ENCODE results near the gene LYRM4.

Gene LYRM4

GRCh38 chr6:5110246-5110645 lies 150.5 kb downstream of the LYRM4 start:
- H2AFZ ChIP-seq (ENCODE audit: low read depth, low read length), result no peak overlapping the region
- H3K9ac ChIP-seq (ENCODE audit: low read length), result no peak overlapping the region
- no peak overlapping the region for H3K14ac ChIP-seq (ENCODE audit: low read length in 2 of 2)
- H2BK15ac ChIP-seq (ENCODE audit: low read depth, poor library complexity, severe bottlenecking), result no peak overlapping the region
- no peak overlapping the region for H4K91ac ChIP-seq (ENCODE audit: low read length)
- peaks cover 4% of the 10 kb centered on the region for H3K79me1 ChIP-seq (replicated peaks; ENCODE audit: low read length, poor library complexity, severe bottlenecking)
- H3K18ac ChIP-seq (ENCODE audit: low read depth in 1 of 2, low read length in 2 of 2), result no peak overlapping the region
- no peak overlapping the region for H2BK5ac ChIP-seq (ENCODE audit: low read depth, low read length, poor library complexity, severe bottlenecking)
- no peak overlapping the region for H3K4me2 ChIP-seq (ENCODE audit: low read length, poor library complexity, severe bottlenecking)
- H3K23ac ChIP-seq (ENCODE audit: low read length in 2 of 2), result no peak overlapping the region
- no peak overlapping the region for H3K27ac ChIP-seq (ENCODE audit: low read length, poor library complexity, severe bottlenecking)
- no peak for DNase-seq
- no peak overlapping the region for H2BK120ac ChIP-seq (ENCODE audit: low read depth, low read length)
- no peak overlapping the region for H2AK5ac ChIP-seq (ENCODE audit: low read length, severe bottlenecking)
- H3K4me3 ChIP-seq (ENCODE audit: insufficient read depth in 1 of 2, low read depth in 1 of 2, low read length in 2 of 2), result no peak overlapping the region
- H3K4me1 ChIP-seq (ENCODE audit: control insufficient read depth, insufficient read depth, low read depth, low read length), result peaks cover 5% of the 10 kb centered on the region
- no peak overlapping the region for H4K8ac ChIP-seq (ENCODE audit: low read length)
- no peak overlapping the region for H3K4ac ChIP-seq (ENCODE audit: low read depth in 1 of 2, low read length in 2 of 2)
- H3K27me3 ChIP-seq (ENCODE audit: control insufficient read depth in 1 of 2, insufficient read depth in 1 of 2, low read length in 2 of 2), result no peaks in the 10 kb centered on the region
- H3K36me3 ChIP-seq (ENCODE audit: control insufficient read depth in 1 of 2, insufficient read depth in 2 of 2, low read depth in 1 of 2, low read length in 2 of 2), result peaks cover 0 to 18% of the 10 kb centered on the region in 2 experiments
- H3K9me3 ChIP-seq (ENCODE audit: control insufficient read depth, low read length), result no peaks in the 10 kb centered on the region
- WGBS, result 95% methylated on average over 16 of the region's 16 CpGs
- H2BK12ac ChIP-seq (ENCODE audit: low read length in 2 of 2), result no peak overlapping the region

DNA sequence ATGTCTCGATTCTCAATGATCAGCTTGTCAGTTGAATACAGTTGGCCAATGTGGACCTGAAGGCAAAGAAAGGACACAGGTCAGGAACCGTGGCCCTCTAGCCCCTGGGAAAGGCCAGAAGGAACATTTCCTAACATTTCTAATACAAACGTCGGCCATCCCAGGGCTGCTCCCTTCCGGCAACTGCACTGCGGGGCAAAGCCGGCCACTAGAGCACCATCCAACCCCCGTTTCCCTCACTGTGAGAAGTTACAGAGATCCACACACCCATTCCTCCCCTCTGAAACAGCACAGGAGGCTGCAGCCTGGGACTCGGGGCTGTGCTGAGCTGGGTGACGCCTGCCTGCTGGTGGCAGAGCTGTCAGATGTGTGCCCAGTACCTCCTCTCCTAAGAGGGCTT lies 151.3 kb downstream of the LYRM4 start:
- peaks cover 0 to 18% of the 10 kb centered on the region in 2 experiments for H3K36me3 ChIP-seq (ENCODE audit: control insufficient read depth in 1 of 2, insufficient read depth in 2 of 2, low read depth in 1 of 2, low read length in 2 of 2)
- H2AK5ac ChIP-seq (ENCODE audit: low read length, severe bottlenecking), result no peak overlapping the region
- 94% methylated on average over 10 of the region's 10 CpGs for whole genome bisulfite sequencing
- H3K27me3 ChIP-seq (ENCODE audit: control insufficient read depth in 1 of 2, insufficient read depth in 1 of 2, low read length in 2 of 2), result no peaks in the 10 kb centered on the region
- H2BK120ac ChIP-seq (ENCODE audit: low read depth, low read length), result no peak overlapping the region
- H3K4me1 ChIP-seq (ENCODE audit: control insufficient read depth, insufficient read depth, low read depth, low read length), result peaks cover 10% of the 10 kb centered on the region
- H3K9ac ChIP-seq (ENCODE audit: low read length), result no peak overlapping the region
- H3K14ac ChIP-seq (ENCODE audit: low read length in 2 of 2), result no peak overlapping the region
- H2BK15ac ChIP-seq (ENCODE audit: low read depth, poor library complexity, severe bottlenecking), result no peak overlapping the region
- H3K27ac ChIP-seq (ENCODE audit: low read length, poor library complexity, severe bottlenecking), result no peak overlapping the region
- H2BK5ac ChIP-seq (ENCODE audit: low read depth, low read length, poor library complexity, severe bottlenecking), result no peak overlapping the region
- H3K9me3 ChIP-seq (ENCODE audit: control insufficient read depth, low read length), result no peaks in the 10 kb centered on the region
- peaks cover 2% of the 10 kb centered on the region for H3K79me1 ChIP-seq (replicated peaks; ENCODE audit: low read length, poor library complexity, severe bottlenecking)
- no peak overlapping the region for H3K23ac ChIP-seq (ENCODE audit: low read length in 2 of 2)
- H3K4me2 ChIP-seq (ENCODE audit: low read length, poor library complexity, severe bottlenecking), result no peak overlapping the region
- H4K8ac ChIP-seq (ENCODE audit: low read length), result no peak overlapping the region
- no peak overlapping the region for H2BK12ac ChIP-seq (ENCODE audit: low read length in 2 of 2)
- no peak overlapping the region for H3K4me3 ChIP-seq (ENCODE audit: insufficient read depth in 1 of 2, low read depth in 1 of 2, low read length in 2 of 2)
- H2AFZ ChIP-seq (ENCODE audit: low read depth, low read length), result no peak overlapping the region
- H4K91ac ChIP-seq (ENCODE audit: low read length), result no peak overlapping the region
- H3K18ac ChIP-seq (ENCODE audit: low read depth in 1 of 2, low read length in 2 of 2), result peak overlapping the region in 1 of 2 experiments; percentile 14
- DNase-seq, result no peak
- no peak overlapping the region for H3K4ac ChIP-seq (ENCODE audit: low read depth in 1 of 2, low read length in 2 of 2)

GRCh38 chr6:5108536-5109150 lies 152.1 kb downstream of the LYRM4 start:
- Histone ChIP-seq H3K23ac (ENCODE audit: low read length in 2 of 2) (no peak overlapping the region), H3K79me1 (replicated peaks; ENCODE audit: low read length, poor library complexity, severe bottlenecking) (peaks cover 2% of the 10 kb centered on the region), H3K4ac (ENCODE audit: low read depth in 1 of 2, low read length in 2 of 2) (no peak overlapping the region), H4K91ac (ENCODE audit: low read length) (no peak overlapping the region), H2BK5ac (ENCODE audit: low read depth, low read length, poor library complexity, severe bottlenecking) (no peak overlapping the region), H3K9ac (ENCODE audit: low read length) (no peak overlapping the region), H3K36me3 (ENCODE audit: control insufficient read depth in 1 of 2, insufficient read depth in 2 of 2, low read depth in 1 of 2, low read length in 2 of 2) (peaks cover 0 to 18% of the 10 kb centered on the region in 2 experiments), H3K4me3 (ENCODE audit: insufficient read depth in 1 of 2, low read depth in 1 of 2, low read length in 2 of 2) (peak overlapping the region in 1 of 2 experiments; percentile 26), H3K14ac (ENCODE audit: low read length in 2 of 2) (no peak overlapping the region), H3K18ac (ENCODE audit: low read depth in 1 of 2, low read length in 2 of 2) (no peak overlapping the region), H4K8ac (ENCODE audit: low read length) (no peak overlapping the region), H2BK15ac (ENCODE audit: low read depth, poor library complexity, severe bottlenecking) (no peak overlapping the region), H3K9me3 (ENCODE audit: control insufficient read depth, low read length) (no peaks in the 10 kb centered on the region), H2BK120ac (ENCODE audit: low read depth, low read length) (no peak overlapping the region), H2BK12ac (ENCODE audit: low read length in 2 of 2) (no peak overlapping the region), H3K4me2 (ENCODE audit: low read length, poor library complexity, severe bottlenecking) (no peak overlapping the region), H2AFZ (ENCODE audit: low read depth, low read length) (no peak overlapping the region), H2AK5ac (ENCODE audit: low read length, severe bottlenecking) (no peak overlapping the region), H3K4me1 (ENCODE audit: control insufficient read depth, insufficient read depth, low read depth, low read length) (peaks cover 10% of the 10 kb centered on the region), H3K27ac (ENCODE audit: low read length, poor library complexity, severe bottlenecking) (no peak overlapping the region), H3K27me3 (ENCODE audit: control insufficient read depth in 1 of 2, insufficient read depth in 1 of 2, low read length in 2 of 2) (no peaks in the 10 kb centered on the region)
- no peak for DNase-seq
- WGBS, result 95% methylated on average over 5 of the region's 6 CpGs

- H2BK5ac ChIP-seq (ENCODE audit: low read depth, low read length, poor library complexity, severe bottlenecking), result no peak overlapping the region
- no peak overlapping the region for H2BK15ac ChIP-seq (ENCODE audit: low read depth, poor library complexity, severe bottlenecking)
- no peak overlapping the region for H2BK12ac ChIP-seq (ENCODE audit: low read length in 2 of 2)
- H4K8ac ChIP-seq (ENCODE audit: low read length), result no peak overlapping the region
- H3K4ac ChIP-seq (ENCODE audit: low read depth in 1 of 2, low read length in 2 of 2), result no peak overlapping the region
- no peaks in the 10 kb centered on the region for H3K27me3 ChIP-seq (ENCODE audit: control insufficient read depth in 1 of 2, insufficient read depth in 1 of 2, low read length in 2 of 2)
- H2AFZ ChIP-seq (ENCODE audit: low read depth, low read length), result no peak overlapping the region
- no peak overlapping the region for H3K4me3 ChIP-seq (ENCODE audit: insufficient read depth in 1 of 2, low read depth in 1 of 2, low read length in 2 of 2)
- H3K14ac ChIP-seq (ENCODE audit: low read length in 2 of 2), result no peak overlapping the region
- DNase-seq, result no peak
- H3K4me2 ChIP-seq (ENCODE audit: low read length, poor library complexity, severe bottlenecking), result no peak overlapping the region
- H2BK120ac ChIP-seq (ENCODE audit: low read depth, low read length), result no peak overlapping the region
- H3K36me3 ChIP-seq (ENCODE audit: control insufficient read depth in 1 of 2, insufficient read depth in 2 of 2, low read depth in 1 of 2, low read length in 2 of 2), result peaks cover 0 to 18% of the 10 kb centered on the region in 2 experiments
- H3K9ac ChIP-seq (ENCODE audit: low read length), result no peak overlapping the region
- H3K4me1 ChIP-seq (ENCODE audit: control insufficient read depth, insufficient read depth, low read depth, low read length), result peaks cover 10% of the 10 kb centered on the region
- no peak overlapping the region for H4K91ac ChIP-seq (ENCODE audit: low read length)
- no peak overlapping the region for H3K27ac ChIP-seq (ENCODE audit: low read length, poor library complexity, severe bottlenecking)
- 86% methylated on average over 7 of the region's 9 CpGs for WGBS
- H3K23ac ChIP-seq (ENCODE audit: low read length in 2 of 2), result no peak overlapping the region
- H3K18ac ChIP-seq (ENCODE audit: low read depth in 1 of 2, low read length in 2 of 2), result no peak overlapping the region
- H3K79me1 ChIP-seq (replicated peaks; ENCODE audit: low read length, poor library complexity, severe bottlenecking), result peaks cover 2% of the 10 kb centered on the region
- H2AK5ac ChIP-seq (ENCODE audit: low read length, severe bottlenecking), result no peak overlapping the region
- no peaks in the 10 kb centered on the region for H3K9me3 ChIP-seq (ENCODE audit: control insufficient read depth, low read length)
Measured at GRCh38 chr6:5108068-5108467, 152.7 kb downstream of the LYRM4 start.

All from mesenchymal stem cell (in vitro differentiated cells and primary cell).